ENCODE data around the gene HDAC4. TPM values are rescaled to one million over a fixed set of nuclear protein-coding genes. Genes with fewer than 3 reads are reported as not detected.

HDAC4 gene
- total and polyA plus RNA-seq, 2 experiments from 2014 or later = 8.1 to 41.8 TPM

GRCh38 chr2:239388236-239389151, 12.3 kb downstream of the HDAC4 start:
- no peak overlapping the region for H3K4me3 ChIP-seq
- H3K36me3 ChIP-seq (ENCODE audit: insufficient read depth) = no peaks in the 10 kb centered on the region
- peaks cover 4% of the 10 kb centered on the region for H3K27me3 Mint-ChIP-seq (ENCODE audit: insufficient read depth, low read depth, poor library complexity)
- ATAC-seq = no peak
- H3K27me3 ChIP-seq (ENCODE audit: insufficient read depth) = no peaks in the 10 kb centered on the region
- peaks cover 96% of the 10 kb centered on the region for H3K79me2 ChIP-seq (replicated peaks; ENCODE audit: insufficient read depth)
- no peaks in the 10 kb centered on the region; the same call in 2 of the 3 replicates for H3K9me3 Mint-ChIP-seq
- H3K4me3 Mint-ChIP-seq = no peak overlapping the region
- H3K4me1 ChIP-seq (ENCODE audit: insufficient read depth) = 0 out of 2 replicates have a peak, but pooled peaks cover under 1% of the 10 kb centered on the region
- H2AFZ ChIP-seq = no peak overlapping the region
- peaks cover 24% of the 10 kb centered on the region for H3K4me1 Mint-ChIP-seq
- H3K4me2 ChIP-seq = no peak overlapping the region
- H4K20me1 ChIP-seq (replicated peaks; ENCODE audit: insufficient read depth) = peaks cover 9% of the 10 kb centered on the region; the same call in 1 of the 2 replicates
- no peaks in the 10 kb centered on the region for H3K9me2 ChIP-seq (ENCODE audit: insufficient read depth)
- no peak for TF ChIP-seq EZH2 (IDR thresholded peaks at IDR 0.05; ENCODE audit: low read depth, unreplicated experiment)
- no peak for TF ChIP-seq ETS1 (IDR thresholded peaks at IDR 0.05)
- no peak for TF ChIP-seq CREB1 (CRISPR knock-in tag; IDR thresholded peaks at IDR 0.05; ENCODE audit: low read depth)
- H3K27ac Mint-ChIP-seq = no peak overlapping the region
- no peak for DNase-seq (ENCODE audit: low spot score)
- H3K27ac ChIP-seq (ENCODE audit: low read depth) = no peak overlapping the region
- H3K36me3 Mint-ChIP-seq (ENCODE audit: low read depth) = peaks cover 23% of the 10 kb centered on the region
- H3F3A ChIP-seq (replicated peaks; ENCODE audit: low read depth) = no peaks in the 10 kb centered on the region

GRCh38 chr2:239387811-239388210, 13.0 kb downstream of the HDAC4 start:
- no peak for DNase-seq (ENCODE audit: low spot score)
- Mint-ChIP-seq H3K9me3 (no peaks in the 10 kb centered on the region; the same call in 2 of the 3 replicates), H3K36me3 (ENCODE audit: low read depth) (peaks cover 23% of the 10 kb centered on the region), H3K27me3 (ENCODE audit: insufficient read depth, low read depth, poor library complexity) (peaks cover 4% of the 10 kb centered on the region), H3K4me1 (peaks cover 24% of the 10 kb centered on the region), H3K27ac (no peak overlapping the region), H3K4me3 (no peak overlapping the region)
- Histone ChIP-seq H3K4me1 (ENCODE audit: insufficient read depth) (peaks cover 6% of the 10 kb centered on the region; the same call in 1 of the 2 replicates), H3K4me3 (no peak overlapping the region), H3K27ac (ENCODE audit: low read depth) (no peak overlapping the region), H3K9me2 (ENCODE audit: insufficient read depth) (no peaks in the 10 kb centered on the region), H3K4me2 (no peak overlapping the region), H3K79me2 (replicated peaks; ENCODE audit: insufficient read depth) (peaks cover 96% of the 10 kb centered on the region), H3K27me3 (ENCODE audit: insufficient read depth) (no peaks in the 10 kb centered on the region), H3F3A (replicated peaks; ENCODE audit: low read depth) (no peaks in the 10 kb centered on the region), H3K36me3 (ENCODE audit: insufficient read depth) (no peaks in the 10 kb centered on the region), H4K20me1 (replicated peaks; ENCODE audit: insufficient read depth) (peaks cover 9% of the 10 kb centered on the region; the same call in 1 of the 2 replicates), H2AFZ (no peak overlapping the region)
- no peak for ATAC-seq
- no peak for TF ChIP-seq ZNF462 (CRISPR knock-in tag; IDR thresholded peaks at IDR 0.05)
- no peak for TF ChIP-seq REST (IDR thresholded peaks at IDR 0.05; ENCODE audit: unreplicated experiment)
- TF ChIP-seq ZNF114 (CRISPR knock-in tag; IDR thresholded peaks at IDR 0.05) = no peak
- no peak for TF ChIP-seq CREB1 (CRISPR knock-in tag; IDR thresholded peaks at IDR 0.05; ENCODE audit: low read depth)
- no peak for TF ChIP-seq ETS1 (IDR thresholded peaks at IDR 0.05)
- TF ChIP-seq STAT1 (IDR thresholded peaks at IDR 0.05; ENCODE audit: unreplicated experiment) = no peak

Data from GM23338 (cell line).